ENCODE results near the gene NXPE1. TPM values are rescaled to one million over a fixed set of nuclear protein-coding genes. Genes with fewer than 3 reads are reported as not detected.

The NXPE1 gene
- polyA plus RNA-seq, 2 of the 4 experiments (the other 2 are of a cell fraction) = not detected

DNA sequence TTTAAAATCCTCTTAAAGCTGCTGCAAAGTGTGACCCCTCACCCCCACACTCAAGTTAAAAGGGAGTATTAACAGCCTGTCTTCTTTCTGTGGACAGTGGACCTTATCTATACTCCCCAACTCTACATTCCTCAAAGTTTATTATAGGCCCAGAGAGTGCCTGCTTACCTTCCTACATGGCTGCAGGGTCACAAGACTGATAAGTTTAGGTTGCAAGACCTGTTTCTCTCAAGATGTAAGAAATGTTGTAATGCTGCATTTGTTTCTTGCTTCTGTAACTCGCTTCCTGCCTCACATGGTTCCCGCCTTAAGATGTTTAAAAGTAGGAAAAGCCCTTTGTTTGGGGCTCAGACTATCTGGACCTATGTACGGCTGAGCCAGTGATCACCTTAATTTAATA, 10.1 kb upstream of the NXPE1 start (continued):
- TF ChIP-seq TFCP2L1 (CRISPR knock-in tag; IDR thresholded peaks at IDR 0.05) (no peak), POLR2AphosphoS2 (conservative IDR thresholded peaks at IDR 0.05; ENCODE audit: low read length) (no peak)

DNA sequence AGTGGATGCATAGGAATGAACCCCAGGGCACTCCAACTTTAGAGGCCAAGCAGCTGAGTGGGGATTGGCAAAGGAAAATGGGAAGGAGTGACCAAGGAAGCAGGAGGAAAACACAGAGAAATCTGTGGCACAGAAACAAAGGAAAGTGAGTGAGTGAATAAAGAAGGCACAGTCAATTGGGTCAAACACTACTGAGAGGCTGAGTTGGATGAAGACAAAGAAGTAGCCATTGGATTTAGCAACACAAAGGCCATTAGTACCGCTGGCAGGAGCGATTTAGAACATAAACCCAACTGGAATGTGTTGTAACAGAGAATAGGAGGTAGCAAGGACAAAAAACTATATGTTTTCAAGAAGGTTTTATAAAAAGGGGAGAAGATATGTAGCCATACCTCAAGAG, 6.6 kb upstream of the NXPE1 start:
- H3K4me3 ChIP-seq = no peak overlapping the region
- ChIA-PET CTCF (no interaction called here), POLR2A (no interaction called here)
- ATAC-seq = no peak
- H3K9me3 ChIP-seq = no peaks in the 10 kb centered on the region
- 12% methylated on average over 2 of the region's 2 CpGs for WGBS (ENCODE audit: missing lambda C conversion rate)
- no peak for TF ChIP-seq RARB (CRISPR knock-in tag; IDR thresholded peaks at IDR 0.05)
- TF ChIP-seq KDM1A (IDR thresholded peaks at IDR 0.05; ENCODE audit: low read depth) = no peak
- no peak for TF ChIP-seq HOXB13 (CRISPR knock-in tag; IDR thresholded peaks at IDR 0.05; ENCODE audit: low read depth)
- TF ChIP-seq, protein P1, sequence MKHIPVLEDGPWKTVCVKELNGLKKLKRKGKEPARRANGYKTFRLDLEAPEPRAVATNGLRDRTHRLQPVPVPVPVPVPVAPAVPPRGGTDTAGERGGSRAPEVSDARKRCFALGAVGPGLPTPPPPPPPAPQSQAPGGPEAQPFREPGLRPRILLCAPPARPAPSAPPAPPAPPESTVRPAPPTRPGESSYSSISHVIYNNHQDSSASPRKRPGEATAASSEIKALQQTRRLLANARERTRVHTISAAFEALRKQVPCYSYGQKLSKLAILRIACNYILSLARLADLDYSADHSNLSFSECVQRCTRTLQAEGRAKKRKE (CRISPR knock-in tag; IDR thresholded peaks at IDR 0.05; ENCODE audit: low read depth) = no peak
- no peak for TF ChIP-seq HOXA7 (CRISPR knock-in tag; IDR thresholded peaks at IDR 0.05)
- no peak for TF ChIP-seq MAZ (IDR thresholded peaks at IDR 0.05; ENCODE audit: borderline replicate concordance, low read depth, low read length)
- TF ChIP-seq TP53 (CRISPR knock-in tag; IDR thresholded peaks at IDR 0.05) = no peak
- no peak for TF ChIP-seq NR3C1 (IDR thresholded peaks at IDR 0.05)
- no peak for TF ChIP-seq SREBF2 (IDR thresholded peaks at IDR 0.05)
- TF ChIP-seq, protein P2, sequence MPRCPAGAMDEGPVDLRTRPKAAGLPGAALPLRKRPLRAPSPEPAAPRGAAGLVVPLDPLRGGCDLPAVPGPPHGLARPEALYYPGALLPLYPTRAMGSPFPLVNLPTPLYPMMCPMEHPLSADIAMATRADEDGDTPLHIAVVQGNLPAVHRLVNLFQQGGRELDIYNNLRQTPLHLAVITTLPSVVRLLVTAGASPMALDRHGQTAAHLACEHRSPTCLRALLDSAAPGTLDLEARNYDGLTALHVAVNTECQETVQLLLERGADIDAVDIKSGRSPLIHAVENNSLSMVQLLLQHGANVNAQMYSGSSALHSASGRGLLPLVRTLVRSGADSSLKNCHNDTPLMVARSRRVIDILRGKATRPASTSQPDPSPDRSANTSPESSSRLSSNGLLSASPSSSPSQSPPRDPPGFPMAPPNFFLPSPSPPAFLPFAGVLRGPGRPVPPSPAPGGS (IDR thresholded peaks at IDR 0.05) = no peak
- TF ChIP-seq RNF2 (IDR thresholded peaks at IDR 0.05; ENCODE audit: borderline replicate concordance, low read depth) = no peak
- TF ChIP-seq JUNB (IDR thresholded peaks at IDR 0.05) = no peak
- no peak for TF ChIP-seq PHF8 (IDR thresholded peaks at IDR 0.05; ENCODE audit: borderline replicate concordance, low read depth)
- TF ChIP-seq, protein P3, sequence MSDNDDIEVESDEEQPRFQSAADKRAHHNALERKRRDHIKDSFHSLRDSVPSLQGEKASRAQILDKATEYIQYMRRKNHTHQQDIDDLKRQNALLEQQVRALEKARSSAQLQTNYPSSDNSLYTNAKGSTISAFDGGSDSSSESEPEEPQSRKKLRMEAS (IDR thresholded peaks at IDR 0.05) = no peak
- TF ChIP-seq ZNF302 (CRISPR knock-in tag; IDR thresholded peaks at IDR 0.05) = no peak
- TF ChIP-seq, protein P4, sequence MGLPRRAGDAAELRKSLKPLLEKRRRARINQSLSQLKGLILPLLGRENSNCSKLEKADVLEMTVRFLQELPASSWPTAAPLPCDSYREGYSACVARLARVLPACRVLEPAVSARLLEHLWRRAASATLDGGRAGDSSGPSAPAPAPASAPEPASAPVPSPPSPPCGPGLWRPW (IDR thresholded peaks at IDR 0.05) = no peak
- no peak for TF ChIP-seq CHD2 (IDR thresholded peaks at IDR 0.05; ENCODE audit: low read length, partially characterized antibody)
- no peak for TF ChIP-seq HEYL (CRISPR knock-in tag; IDR thresholded peaks at IDR 0.05)
- TF ChIP-seq CHD4 (IDR thresholded peaks at IDR 0.05; ENCODE audit: borderline replicate concordance) = no peak
- TF ChIP-seq, protein P5, sequence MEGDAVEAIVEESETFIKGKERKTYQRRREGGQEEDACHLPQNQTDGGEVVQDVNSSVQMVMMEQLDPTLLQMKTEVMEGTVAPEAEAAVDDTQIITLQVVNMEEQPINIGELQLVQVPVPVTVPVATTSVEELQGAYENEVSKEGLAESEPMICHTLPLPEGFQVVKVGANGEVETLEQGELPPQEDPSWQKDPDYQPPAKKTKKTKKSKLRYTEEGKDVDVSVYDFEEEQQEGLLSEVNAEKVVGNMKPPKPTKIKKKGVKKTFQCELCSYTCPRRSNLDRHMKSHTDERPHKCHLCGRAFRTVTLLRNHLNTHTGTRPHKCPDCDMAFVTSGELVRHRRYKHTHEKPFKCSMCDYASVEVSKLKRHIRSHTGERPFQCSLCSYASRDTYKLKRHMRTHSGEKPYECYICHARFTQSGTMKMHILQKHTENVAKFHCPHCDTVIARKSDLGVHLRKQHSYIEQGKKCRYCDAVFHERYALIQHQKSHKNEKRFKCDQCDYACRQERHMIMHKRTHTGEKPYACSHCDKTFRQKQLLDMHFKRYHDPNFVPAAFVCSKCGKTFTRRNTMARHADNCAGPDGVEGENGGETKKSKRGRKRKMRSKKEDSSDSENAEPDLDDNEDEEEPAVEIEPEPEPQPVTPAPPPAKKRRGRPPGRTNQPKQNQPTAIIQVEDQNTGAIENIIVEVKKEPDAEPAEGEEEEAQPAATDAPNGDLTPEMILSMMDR (IDR thresholded peaks at IDR 0.05) = no peak
- no peak for DNase-seq (ENCODE audit: low read depth in 1 of 2, low spot score in 1 of 2)
- H3K4me1 ChIP-seq = no peaks in the 10 kb centered on the region; the same call in 1 of the 3 replicates
- no peak overlapping the region for H3K27ac ChIP-seq
- FAIRE-seq = no peak
- H3K4me2 ChIP-seq = no peak overlapping the region

DNA sequence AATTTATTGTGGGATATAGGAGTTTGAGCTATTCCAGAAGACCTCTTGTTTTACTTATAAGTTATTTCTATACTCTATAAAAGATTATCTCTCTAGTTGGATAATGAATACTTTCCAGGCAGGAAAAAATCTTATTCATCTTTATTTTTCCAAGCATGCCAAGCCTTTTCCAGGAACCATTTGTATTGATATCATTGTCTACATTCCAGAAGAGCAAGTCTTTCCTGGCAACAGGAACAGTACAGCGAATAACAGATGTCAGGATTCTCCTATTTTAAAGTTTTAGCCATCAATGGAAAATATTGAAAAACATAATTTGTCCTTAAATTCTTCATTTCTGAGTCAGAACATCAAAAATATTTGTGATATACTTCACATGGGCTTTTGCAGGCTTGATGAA, 5.2 kb upstream of the NXPE1 start:
- Histone ChIP-seq H3K27ac (no peak overlapping the region), H3K4me3 (no peak overlapping the region), H3K4me1 (no peaks in the 10 kb centered on the region; the same call in 1 of the 3 replicates), H3K4me2 (no peak overlapping the region), H3K9me3 (no peaks in the 10 kb centered on the region)
- 50% methylated on average over 1 of the region's 1 CpG for WGBS (ENCODE audit: missing lambda C conversion rate)
- ChIA-PET POLR2A (no interaction called here), CTCF (no interaction called here)
- ATAC-seq = no peak
- no peak for DNase-seq (ENCODE audit: low read depth in 1 of 2, low spot score in 1 of 2)
- FAIRE-seq = no peak
- TF ChIP-seq GATA3 (IDR thresholded peaks at IDR 0.05; ENCODE audit: borderline replicate concordance) (no peak), HEYL (CRISPR knock-in tag; IDR thresholded peaks at IDR 0.05) (no peak), NPAS2 (CRISPR knock-in tag; IDR thresholded peaks at IDR 0.05; ENCODE audit: borderline replicate concordance) (no peak)
- TF ChIP-seq, protein P6, sequence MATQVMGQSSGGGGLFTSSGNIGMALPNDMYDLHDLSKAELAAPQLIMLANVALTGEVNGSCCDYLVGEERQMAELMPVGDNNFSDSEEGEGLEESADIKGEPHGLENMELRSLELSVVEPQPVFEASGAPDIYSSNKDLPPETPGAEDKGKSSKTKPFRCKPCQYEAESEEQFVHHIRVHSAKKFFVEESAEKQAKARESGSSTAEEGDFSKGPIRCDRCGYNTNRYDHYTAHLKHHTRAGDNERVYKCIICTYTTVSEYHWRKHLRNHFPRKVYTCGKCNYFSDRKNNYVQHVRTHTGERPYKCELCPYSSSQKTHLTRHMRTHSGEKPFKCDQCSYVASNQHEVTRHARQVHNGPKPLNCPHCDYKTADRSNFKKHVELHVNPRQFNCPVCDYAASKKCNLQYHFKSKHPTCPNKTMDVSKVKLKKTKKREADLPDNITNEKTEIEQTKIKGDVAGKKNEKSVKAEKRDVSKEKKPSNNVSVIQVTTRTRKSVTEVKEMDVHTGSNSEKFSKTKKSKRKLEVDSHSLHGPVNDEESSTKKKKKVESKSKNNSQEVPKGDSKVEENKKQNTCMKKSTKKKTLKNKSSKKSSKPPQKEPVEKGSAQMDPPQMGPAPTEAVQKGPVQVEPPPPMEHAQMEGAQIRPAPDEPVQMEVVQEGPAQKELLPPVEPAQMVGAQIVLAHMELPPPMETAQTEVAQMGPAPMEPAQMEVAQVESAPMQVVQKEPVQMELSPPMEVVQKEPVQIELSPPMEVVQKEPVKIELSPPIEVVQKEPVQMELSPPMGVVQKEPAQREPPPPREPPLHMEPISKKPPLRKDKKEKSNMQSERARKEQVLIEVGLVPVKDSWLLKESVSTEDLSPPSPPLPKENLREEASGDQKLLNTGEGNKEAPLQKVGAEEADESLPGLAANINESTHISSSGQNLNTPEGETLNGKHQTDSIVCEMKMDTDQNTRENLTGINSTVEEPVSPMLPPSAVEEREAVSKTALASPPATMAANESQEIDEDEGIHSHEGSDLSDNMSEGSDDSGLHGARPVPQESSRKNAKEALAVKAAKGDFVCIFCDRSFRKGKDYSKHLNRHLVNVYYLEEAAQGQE (IDR thresholded peaks at IDR 0.05) = no peak
